Loucy (cell line): ENCODE measurements around the gene NOXA1.

Experiments used
- H2AFZ ChIP-seq: fragments of 200-600 bp; sonication (generic); 2 replicates; pipeline ENCODE4 v1.6.0; 2016; ENCODE audit warnings: antibody characterized with exemption, mild to moderate bottlenecking, low read length, moderate library complexity
- H3F3A ChIP-seq: fragments of 200-600 bp; 2 replicates; pipeline ENCODE4 v1.6.0; 2016; ENCODE audit warnings: antibody characterized with exemption, low read depth, mild to moderate bottlenecking
- H3K27me3 ChIP-seq: fragments of 200-600 bp; sonication (generic); 2 replicates; pipeline ENCODE4 v1.6.1; 2014; ENCODE audit warnings: low read length, mild to moderate bottlenecking; ENCODE audit not compliant: insufficient read depth, poor library complexity, severe bottlenecking
- H3K36me3 ChIP-seq: fragments of 200-600 bp; sonication (generic); 2 replicates; pipeline ENCODE4 v1.6.1; 2016; ENCODE audit warnings: low read length; ENCODE audit not compliant: insufficient read depth
- H3K4me1 ChIP-seq: fragments of 200-600 bp; sonication (generic); 2 replicates; pipeline ENCODE4 v1.5.1; 2014; ENCODE audit warnings: low read length, mild to moderate bottlenecking; ENCODE audit not compliant: insufficient read depth, poor library complexity, severe bottlenecking
- H3K4me2 ChIP-seq: fragments of 200-600 bp; sonication (generic); 2 replicates; pipeline ENCODE4 v1.6.0; 2014; ENCODE audit warnings: antibody characterized with exemption, low read length, low read depth, mild to moderate bottlenecking; ENCODE audit not compliant: poor library complexity, severe bottlenecking
- H3K4me3 ChIP-seq: fragments of 200-600 bp; sonication (generic); 2 replicates; pipeline ENCODE4 v1.5.1; 2014; ENCODE audit warnings: low read length, mild to moderate bottlenecking, mixed read lengths; ENCODE audit not compliant: poor library complexity, severe bottlenecking
- H3K79me2 ChIP-seq: fragments of 200-600 bp; sonication (generic); 2 replicates; pipeline ENCODE4 v1.6.1; 2014; ENCODE audit warnings: low read length; ENCODE audit not compliant: insufficient read depth
- H3K9ac ChIP-seq: fragments of 200-600 bp; sonication (generic); 2 replicates; pipeline ENCODE4 v1.6.0; 2014; ENCODE audit warnings: mild to moderate bottlenecking, low read depth, low read length, moderate library complexity; ENCODE audit not compliant: poor library complexity, severe bottlenecking
- H3K9me2 ChIP-seq: fragments of 200-600 bp; sonication (generic); replicated peaks from 2 replicates; pipeline ENCODE4 v1.6.1; 2016; ENCODE audit warnings: low read depth, low read length, mixed read lengths
- H3K9me3 ChIP-seq: fragments of 200-600 bp; sonication (generic); 2 replicates; pipeline ENCODE4 v1.6.1; 2014; ENCODE audit warnings: mild to moderate bottlenecking, antibody characterized with exemption, low read length, low read depth; ENCODE audit not compliant: insufficient read depth
- H4K20me1 ChIP-seq: fragments of 200-600 bp; sonication (generic); 2 replicates; pipeline ENCODE4 v1.6.0; 2014; ENCODE audit warnings: antibody characterized with exemption, low read length, mild to moderate bottlenecking; ENCODE audit not compliant: insufficient read depth, poor library complexity, severe bottlenecking
- EZH2phosphoT487 ChIP-seq: fragments of 200-600 bp; IDR thresholded peaks from 2 replicates; pipeline ENCODE4 v1.6.1; 2018; ENCODE audit warnings: antibody characterized with exemption, mild to moderate bottlenecking, moderate library complexity, borderline replicate concordance
- TF ChIP-seq, protein P1 (sequence below): fragments of 200-600 bp; sonication (generic); conservative IDR thresholded peaks from 2 replicates; pipeline ENCODE4 v1.5.1; 2014; ENCODE audit warnings: mild to moderate bottlenecking, antibody characterized with exemption, low read length

Gene NOXA1

GRCh38 chr9:137426018-137426681 lies 3.0 kb downstream of the NOXA1 start:
- Histone ChIP-seq H3K9me2 (no peaks in the 10 kb centered on the region), H4K20me1 (no peaks in the 10 kb centered on the region), H3K36me3 (no peaks in the 10 kb centered on the region), H3F3A (no peaks in the 10 kb centered on the region), H3K9ac (no peak overlapping the region), H3K9me3 (no peaks in the 10 kb centered on the region), H3K4me1 (no peaks in the 10 kb centered on the region), H2AFZ (no peak overlapping the region), H3K4me2 (no peak overlapping the region), H3K27me3 (no peaks in the 10 kb centered on the region), H3K4me3 (no peak overlapping the region), H3K79me2 (no peaks in the 10 kb centered on the region)
- TF ChIP-seq, protein P1, sequence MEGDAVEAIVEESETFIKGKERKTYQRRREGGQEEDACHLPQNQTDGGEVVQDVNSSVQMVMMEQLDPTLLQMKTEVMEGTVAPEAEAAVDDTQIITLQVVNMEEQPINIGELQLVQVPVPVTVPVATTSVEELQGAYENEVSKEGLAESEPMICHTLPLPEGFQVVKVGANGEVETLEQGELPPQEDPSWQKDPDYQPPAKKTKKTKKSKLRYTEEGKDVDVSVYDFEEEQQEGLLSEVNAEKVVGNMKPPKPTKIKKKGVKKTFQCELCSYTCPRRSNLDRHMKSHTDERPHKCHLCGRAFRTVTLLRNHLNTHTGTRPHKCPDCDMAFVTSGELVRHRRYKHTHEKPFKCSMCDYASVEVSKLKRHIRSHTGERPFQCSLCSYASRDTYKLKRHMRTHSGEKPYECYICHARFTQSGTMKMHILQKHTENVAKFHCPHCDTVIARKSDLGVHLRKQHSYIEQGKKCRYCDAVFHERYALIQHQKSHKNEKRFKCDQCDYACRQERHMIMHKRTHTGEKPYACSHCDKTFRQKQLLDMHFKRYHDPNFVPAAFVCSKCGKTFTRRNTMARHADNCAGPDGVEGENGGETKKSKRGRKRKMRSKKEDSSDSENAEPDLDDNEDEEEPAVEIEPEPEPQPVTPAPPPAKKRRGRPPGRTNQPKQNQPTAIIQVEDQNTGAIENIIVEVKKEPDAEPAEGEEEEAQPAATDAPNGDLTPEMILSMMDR, result no peak
- no peak for TF ChIP-seq EZH2phosphoT487

- Histone ChIP-seq H4K20me1 (no peaks in the 10 kb centered on the region), H3K9ac (no peak overlapping the region), H3K9me3 (no peaks in the 10 kb centered on the region), H3F3A (no peaks in the 10 kb centered on the region), H2AFZ (no peak overlapping the region), H3K4me2 (no peak overlapping the region), H3K36me3 (no peaks in the 10 kb centered on the region), H3K4me3 (no peak overlapping the region), H3K79me2 (no peaks in the 10 kb centered on the region), H3K4me1 (no peaks in the 10 kb centered on the region), H3K27me3 (no peaks in the 10 kb centered on the region), H3K9me2 (no peaks in the 10 kb centered on the region)
- TF ChIP-seq, protein P1, result no peak
- TF ChIP-seq EZH2phosphoT487, result no peak
Observed at GRCh38 chr9:137427454-137428310, 4.5 kb downstream of the NOXA1 start.

GRCh38 chr9:137428311-137428630 lies 5.1 kb downstream of the NOXA1 start:
- no peaks in the 10 kb centered on the region for H3K9me2 ChIP-seq
- no peaks in the 10 kb centered on the region for H3K9me3 ChIP-seq
- no peak for TF ChIP-seq EZH2phosphoT487
- TF ChIP-seq, protein P1, result no peak
- no peak overlapping the region for H2AFZ ChIP-seq
- H3K36me3 ChIP-seq, result no peaks in the 10 kb centered on the region
- H3K4me1 ChIP-seq, result no peaks in the 10 kb centered on the region
- no peaks in the 10 kb centered on the region for H3K79me2 ChIP-seq
- no peak overlapping the region for H3K9ac ChIP-seq
- no peaks in the 10 kb centered on the region for H3F3A ChIP-seq
- no peaks in the 10 kb centered on the region for H3K27me3 ChIP-seq
- no peak overlapping the region for H3K4me3 ChIP-seq
- H4K20me1 ChIP-seq, result no peaks in the 10 kb centered on the region
- no peak overlapping the region for H3K4me2 ChIP-seq
